Brain microvascular endothelial cell (primary cell): ENCODE data around the gene MPP2.
A peak's percentile ranks its signal among the peaks of the same experiment; 100 is the strongest.
"Not testable (repeated sequence)": the region's sequence is repeated elsewhere in the genome, so short reads cannot be mapped to it uniquely, and the experiment has no call there.

Experiments
- DNase-seq: peaks from one replicate; pipeline ENCODE4 v3.0.0-alpha.2; 2020
- H3K27ac ChIP-seq: fragments of 250-450 bp; sonication (Bioruptor Pico); 2 replicates; pipeline ENCODE4 v1.5.1; 2020; ENCODE audit warnings: mild to moderate bottlenecking, moderate library complexity
- H3K27me3 ChIP-seq: fragments of 250-450 bp; sonication (Bioruptor Pico); replicated peaks from 2 replicates; pipeline ENCODE4 v1.5.1; 2020; ENCODE audit warnings: mild to moderate bottlenecking
- H3K36me3 ChIP-seq: fragments of 250-450 bp; sonication (Bioruptor Pico); replicated peaks from 2 replicates; pipeline ENCODE4 v1.5.1; 2020; ENCODE audit warnings: mild to moderate bottlenecking
- H3K4me3 ChIP-seq: 2 replicates; pipeline ENCODE4 v1.5.1; 2011; ENCODE audit warnings: low read depth, mild to moderate bottlenecking, control low read depth, low read length, moderate library complexity
- CTCF ChIP-seq: IDR thresholded peaks from 2 replicates; pipeline ENCODE4 v1.5.1; 2011; ENCODE audit warnings: low read depth, mild to moderate bottlenecking, moderate library complexity, low read length, control low read depth, inconsistent platforms; ENCODE audit errors: missing control alignments
- in situ Hi-C: cut with HindIII; loops from 2 replicates; pipeline ENCODE4 v1.10.0; 2017; ENCODE audit warnings: low sequenced_read_pairs, low pct_ligation_motif_present

The MPP2 gene

GRCh38 chr17:43844241-43844640 lies 63.1 kb downstream of the MPP2 start:
- in situ Hi-C loops = no loop called here
- Histone ChIP-seq H3K36me3 (no peaks in the 10 kb centered on the region), H3K4me3 (no peak overlapping the region), H3K27me3 (no peaks in the 10 kb centered on the region), H3K27ac (no peak overlapping the region)
- DNase-seq = no peak
- TF ChIP-seq CTCF = no peak

GRCh38 chr17:43842975-43843325 lies 64.4 kb downstream of the MPP2 start:
- in situ Hi-C loops = no loop called here
- no peak for DNase-seq
- H3K36me3 ChIP-seq = no peaks in the 10 kb centered on the region
- TF ChIP-seq CTCF = no peak
- H3K4me3 ChIP-seq = no peak overlapping the region
- no peaks in the 10 kb centered on the region for H3K27me3 ChIP-seq
- no peak overlapping the region for H3K27ac ChIP-seq

GRCh38 chr17:43842091-43842974 lies 65.0 kb downstream of the MPP2 start:
- DNase-seq, H3K4me3 ChIP-seq: not testable (repeated sequence)

GRCh38 chr17:43841282-43841681 lies 66.1 kb downstream of the MPP2 start:
- H3K36me3 ChIP-seq = no peaks in the 10 kb centered on the region
- H3K4me3 ChIP-seq = no peak overlapping the region
- in situ Hi-C loops = no loop called here
- DNase-seq = no peak
- TF ChIP-seq CTCF = no peak
- no peaks in the 10 kb centered on the region for H3K27me3 ChIP-seq
- no peak overlapping the region for H3K27ac ChIP-seq

More at GRCh38 chr17:43842091-43842974, 65.0 kb downstream of the MPP2 start:
- H3K27ac ChIP-seq, in situ Hi-C loops, H3K36me3 ChIP-seq, H3K27me3 ChIP-seq: not testable (repeated sequence)

GRCh38 chr17:43840814-43841213 lies 66.5 kb downstream of the MPP2 start:
- in situ Hi-C loops = no loop called here
- Histone ChIP-seq H3K36me3 (no peaks in the 10 kb centered on the region), H3K27ac (no peak overlapping the region), H3K4me3 (no peak overlapping the region), H3K27me3 (no peaks in the 10 kb centered on the region)
- peak; percentile 61 for TF ChIP-seq CTCF
- peak; percentile 50 for DNase-seq

GRCh38 chr17:43839670-43840108 lies 67.6 kb downstream of the MPP2 start:
- no peak for DNase-seq
- no peak for TF ChIP-seq CTCF
- in situ Hi-C loops = no loop called here
- Histone ChIP-seq H3K4me3 (no peak overlapping the region), H3K27ac (no peak overlapping the region), H3K36me3 (no peaks in the 10 kb centered on the region), H3K27me3 (no peaks in the 10 kb centered on the region)
